IMR-90 (cell line): ENCODE results near the gene PIRT. TPM values are rescaled to one million over a fixed set of nuclear protein-coding genes. Genes with fewer than 3 reads are reported as not detected.

ENCODE experiments used
- ATAC-seq: fragments of 200-7000 bp; cut with Tn5 transposase; 2 replicates; pipeline ENCODE4 v1.9.1; 2020; ENCODE audit warnings: low read depth, mild to moderate bottlenecking, moderate library complexity
- BruUV-seq: library from RNA; stranded (reverse); fragments of 400-500 nt; replicated peaks from 2 replicates; lab custom pipeline; 2021; lab: Mats Ljungman, UMichigan
- CTCF ChIA-PET: fragments of 300-600 bp; formaldehyde crosslinking; extraction: SDS; loops from one replicate; lab custom pipeline; 2021; ENCODE audit warnings: antibody characterized with exemption; lab: Yijun Ruan, JAX
- POLR2A ChIA-PET: fragments of 300-600 bp; sonication (Branson Sonifier 250); formaldehyde crosslinking; loops from one replicate; lab custom pipeline; 2022; ENCODE audit warnings: antibody characterized with exemption; ENCODE audit not compliant: unreplicated experiment; lab: Charles Lee
- DNase-seq: peaks from one replicate; pipeline ENCODE4 v3.0.0; 2013
- H2AFZ ChIP-seq: replicated peaks from 2 replicates; pipeline ENCODE3; 2013; ENCODE audit warnings: low read length, mild to moderate bottlenecking; ENCODE audit not compliant: poor library complexity
- H2AK5ac ChIP-seq: 2 replicates; pipeline ENCODE4 v1.6.1; 2013; ENCODE audit warnings: low read depth, low read length, inconsistent platforms
- H2AK9ac ChIP-seq: replicated peaks from 2 replicates; pipeline ENCODE3; 2013; ENCODE audit warnings: mild to moderate bottlenecking, low read depth, low read length, moderate library complexity; ENCODE audit not compliant: poor library complexity
- H2BK120ac ChIP-seq: 2 replicates; pipeline ENCODE4 v1.6.1; 2013; ENCODE audit warnings: low read depth, low read length, inconsistent platforms
- H2BK15ac ChIP-seq: 3 replicates; pipeline ENCODE4 v1.6.1; 2013; ENCODE audit warnings: low read depth, low read length, inconsistent platforms
- H2BK20ac ChIP-seq: 2 replicates; pipeline ENCODE4 v1.6.1; 2013; ENCODE audit warnings: low read depth, mild to moderate bottlenecking, inconsistent platforms, low read length, moderate library complexity
- H2BK5ac ChIP-seq: 2 replicates; pipeline ENCODE4 v1.6.1; 2013; ENCODE audit warnings: mild to moderate bottlenecking, low read depth, low read length, inconsistent platforms; ENCODE audit not compliant: poor library complexity, severe bottlenecking
- H3K14ac ChIP-seq: replicated peaks from 2 replicates; pipeline ENCODE4 v1.6.1; 2013; ENCODE audit warnings: low read depth, low read length, inconsistent platforms
- H3K18ac ChIP-seq: 2 replicates; pipeline ENCODE4 v1.6.1; 2013; ENCODE audit warnings: low read depth, low read length, control low read depth
- H3K23ac ChIP-seq: 2 replicates; pipeline ENCODE4 v1.6.1; 2013; ENCODE audit warnings: low read depth, low read length, inconsistent platforms
- H3K27ac ChIP-seq: 2 replicates; pipeline ENCODE4 v1.5.1; 2013; ENCODE audit warnings: mild to moderate bottlenecking, control low read depth, low read length; ENCODE audit not compliant: insufficient read depth
- H3K27me3 ChIP-seq: 2 replicates; pipeline ENCODE4 v1.6.1; 2013; ENCODE audit warnings: low read length; ENCODE audit not compliant: control insufficient read depth, insufficient read depth
- H3K36me3 ChIP-seq: 2 replicates; pipeline ENCODE4 v1.6.1; 2013; ENCODE audit warnings: low read length, mixed read lengths; ENCODE audit not compliant: control insufficient read depth, insufficient read depth
- H3K4ac ChIP-seq: 2 replicates; pipeline ENCODE4 v1.6.1; 2013; ENCODE audit warnings: low read depth, low read length, inconsistent platforms
- H3K4me1 ChIP-seq: 2 replicates; pipeline ENCODE4 v1.6.1; 2013; ENCODE audit warnings: low read length, mixed read lengths; ENCODE audit not compliant: control insufficient read depth, insufficient read depth
- H3K4me2 ChIP-seq: 2 replicates; pipeline ENCODE4 v1.6.1; 2013; ENCODE audit warnings: low read depth, mild to moderate bottlenecking, control low read depth, low read length, moderate library complexity
- H3K4me3 ChIP-seq: 2 replicates; pipeline ENCODE4 v1.5.1; 2013; ENCODE audit warnings: low read depth, mild to moderate bottlenecking, control low read depth, low read length, moderate library complexity; ENCODE audit not compliant: insufficient read depth
- H3K56ac ChIP-seq: 2 replicates; pipeline ENCODE4 v1.6.1; 2013; ENCODE audit warnings: low read length, inconsistent platforms; ENCODE audit not compliant: insufficient read depth; ENCODE audit errors: extremely low read depth
- H3K79me1 ChIP-seq, 2 experiments: 2 replicates each; pipeline ENCODE4 v1.6.1; 2013; ENCODE audit warnings: low read length in 2 of 2, inconsistent platforms in 1 of 2, low read depth in 1 of 2
- H3K9ac ChIP-seq: 2 replicates; pipeline ENCODE4 v1.6.1; 2013; ENCODE audit warnings: low read depth, low read length, control low read depth
- H3K9me1 ChIP-seq: 2 replicates; pipeline ENCODE4 v1.6.1; 2013; ENCODE audit warnings: low read length, inconsistent platforms; ENCODE audit not compliant: insufficient read depth
- H3K9me3 ChIP-seq: 2 replicates; pipeline ENCODE4 v1.6.1; 2013; ENCODE audit warnings: low read length; ENCODE audit not compliant: control insufficient read depth, insufficient read depth
- H4K20me1 ChIP-seq: 2 replicates; pipeline ENCODE4 v1.6.1; 2013; ENCODE audit warnings: low read length, inconsistent platforms; ENCODE audit not compliant: insufficient read depth
- H4K5ac ChIP-seq: 2 replicates; pipeline ENCODE4 v1.6.1; 2013; ENCODE audit warnings: mild to moderate bottlenecking, low read depth, low read length, control low read depth
- H4K8ac ChIP-seq, 2 experiments: 2 replicates each; pipeline ENCODE4 v1.6.1; 2013; ENCODE audit warnings: low read depth in 2 of 2, low read length in 2 of 2, control low read depth in 1 of 2, inconsistent platforms in 1 of 2
- H4K91ac ChIP-seq: 2 replicates; pipeline ENCODE4 v1.6.1; 2013; ENCODE audit warnings: low read depth, low read length, inconsistent platforms; ENCODE audit not compliant: insufficient read depth
- BHLHE40 ChIP-seq: fragments of 150-350 bp; IDR thresholded peaks from 2 replicates; pipeline ENCODE4 v1.6.1; 2016; ENCODE audit warnings: mild to moderate bottlenecking, low read depth, low read length
- CEBPB ChIP-seq: IDR thresholded peaks from 2 replicates; pipeline ENCODE4 v1.6.1; 2012; ENCODE audit warnings: low read depth, low read length, improper control_type of control experiment
- CHD1 ChIP-seq: IDR thresholded peaks from 2 replicates; pipeline ENCODE4 v1.6.1; 2012; ENCODE audit warnings: low read depth, low read length, improper control_type of control experiment
- CTCF ChIP-seq: conservative IDR thresholded peaks from 2 replicates; pipeline ENCODE4 v1.5.1; 2012; ENCODE audit warnings: mild to moderate bottlenecking, low read depth, low read length, improper control_type of control experiment
- ELK1 ChIP-seq: fragments of 150-350 bp; IDR thresholded peaks from 2 replicates; pipeline ENCODE4 v1.6.1; 2016; ENCODE audit warnings: low read depth, mild to moderate bottlenecking, low read length, moderate library complexity, borderline replicate concordance
- FOS ChIP-seq: fragments of 150-350 bp; IDR thresholded peaks from 2 replicates; pipeline ENCODE4 v1.6.1; 2016; ENCODE audit warnings: low read depth, low read length
- MAFK ChIP-seq: IDR thresholded peaks from 2 replicates; pipeline ENCODE4 v1.6.1; 2012; ENCODE audit warnings: low read depth, low read length, improper control_type of control experiment
- MAZ ChIP-seq: IDR thresholded peaks from 2 replicates; pipeline ENCODE4 v1.6.1; 2012; ENCODE audit warnings: low read depth, mild to moderate bottlenecking, low read length, improper control_type of control experiment, moderate library complexity, borderline replicate concordance
- MXI1 ChIP-seq: IDR thresholded peaks from 2 replicates; pipeline ENCODE4 v1.6.1; 2012; ENCODE audit warnings: low read depth, mild to moderate bottlenecking, low read length, moderate library complexity, borderline replicate concordance
- NFE2L2 ChIP-seq: fragments of 150-350 bp; IDR thresholded peaks from 2 replicates; pipeline ENCODE4 v1.6.1; 2016; ENCODE audit warnings: low read depth, mild to moderate bottlenecking, low read length
- POLR2A ChIP-seq: IDR thresholded peaks from 2 replicates; pipeline ENCODE4 v1.6.1; 2012; ENCODE audit warnings: mild to moderate bottlenecking, low read depth, low read length
- RAD21 ChIP-seq: IDR thresholded peaks from 2 replicates; pipeline ENCODE4 v1.6.1; 2012; ENCODE audit warnings: low read length, improper control_type of control experiment
- RCOR1 ChIP-seq: IDR thresholded peaks from 2 replicates; pipeline ENCODE4 v1.6.1; 2012; ENCODE audit warnings: mild to moderate bottlenecking, low read length, improper control_type of control experiment; ENCODE audit not compliant: insufficient replicate concordance
- RFX5 ChIP-seq: IDR thresholded peaks from 2 replicates; pipeline ENCODE4 v1.8.0; 2012; ENCODE audit warnings: low read depth, mild to moderate bottlenecking, low read length, moderate library complexity
- SMC3 ChIP-seq: fragments of 150-350 bp; IDR thresholded peaks from 2 replicates; pipeline ENCODE4 v1.6.1; 2016; ENCODE audit warnings: low read depth, mild to moderate bottlenecking, antibody characterized with exemption, low read length, moderate library complexity
- USF2 ChIP-seq: fragments of 150-350 bp; IDR thresholded peaks from 2 replicates; pipeline ENCODE4 v1.6.1; 2017; ENCODE audit warnings: mild to moderate bottlenecking, antibody characterized with exemption, low read length, low read depth
- WGBS, 2 experiments: methylation state at CpG; one replicate each; pipeline versions ENCODE4 v1.1.5 to v1.1.7; 2013; ENCODE audit warnings: missing lambda C conversion rate in 2 of 2; ENCODE audit not compliant: insufficient read length in 1 of 2; ENCODE audit errors: extremely low coverage in 2 of 2; 5-methylcytosine and 5-hydroxymethylcytosine counted together
- dilution Hi-C: fragments of 300-500 bp; cut with HindIII; formaldehyde crosslinking; loops from one replicate; pipeline ENCODE4 v1.14.3; 2018; ENCODE audit warnings: low sequenced_read_pairs; ENCODE audit not compliant: unreplicated experiment
- in situ Hi-C: fragments of 300-500 bp; cut with MboI; formaldehyde crosslinking; loops from 3 replicates; pipeline ENCODE4 v1.14.3; 2019; ENCODE audit warnings: low sequenced_read_pairs, inconsistent platforms, mixed read lengths
- intact Hi-C: fragments of 100-400 bp; cut with micrococcal nuclease; formaldehyde crosslinking; loops from 2 replicates; pipeline ENCODE4 v1.10.0; 2022
- polyA plus RNA-seq, 3 experiments: library from polyadenylated mRNA; depleted of rRNA; stranded (reverse); fragments of >200 nt; gene quantifications; 2 replicates each; pipeline ENCODE4 v1.2.3, GENCODE V29; 2012; ENCODE audit warnings: low replicate concordance in 1 of 3
- total RNA-seq: library from RNA; depleted of rRNA; stranded (reverse); fragments of >200 nt; gene quantifications from 2 replicates; pipeline ENCODE4 v1.2.3, GENCODE V29; 2012

PIRT gene
- total and polyA plus RNA-seq, 2 of the 4 experiments (the other 2 are of a cell fraction) = not detected

GRCh38 chr17:10777890-10778289, 60.0 kb downstream of the PIRT start:
- Histone ChIP-seq H4K8ac (no peak overlapping the region), H2BK20ac (no peak overlapping the region), H2AK9ac (no peak overlapping the region), H3K27ac (no peak overlapping the region), H2AK5ac (no peak overlapping the region), H3K27me3 (no peaks in the 10 kb centered on the region), H2BK120ac (no peak overlapping the region), H3K4ac (no peak overlapping the region), H4K5ac (no peak overlapping the region), H2BK5ac (no peak overlapping the region), H4K91ac (no peak overlapping the region), H3K79me1 (no peaks in the 10 kb centered on the region), H3K36me3 (no peaks in the 10 kb centered on the region), H3K9ac (no peak overlapping the region), H3K18ac (no peak overlapping the region), H3K9me3 (no peaks in the 10 kb centered on the region), H3K9me1 (no peaks in the 10 kb centered on the region), H3K4me3 (no peak overlapping the region), H3K56ac (no peak overlapping the region), H2BK15ac (no peak overlapping the region), H2AFZ (no peak overlapping the region), H3K4me2 (no peak overlapping the region), H3K23ac (no peak overlapping the region), H3K4me1 (no peaks in the 10 kb centered on the region), H4K20me1 (no peaks in the 10 kb centered on the region), H3K14ac (no peak overlapping the region)
- in situ Hi-C loops = no loop called here
- POLR2A ChIA-PET = no interaction called here
- dilution Hi-C loops = no loop called here
- DNase-seq = no peak
- ATAC-seq = no peak
- TF ChIP-seq CTCF = no peak
- no peak for TF ChIP-seq MAZ
- TF ChIP-seq USF2 = no peak
- no peak for TF ChIP-seq FOS
- TF ChIP-seq RFX5 = no peak
- TF ChIP-seq CEBPB = no peak
- no peak for TF ChIP-seq CHD1
- TF ChIP-seq POLR2A = no peak
- TF ChIP-seq SMC3 = no peak
- no peak for TF ChIP-seq ELK1
- TF ChIP-seq RCOR1 = no peak
- no peak for TF ChIP-seq RAD21
- no peak for TF ChIP-seq MAFK
- no peak for TF ChIP-seq NFE2L2
- no peak for TF ChIP-seq MXI1
- no peak for TF ChIP-seq BHLHE40
- CTCF ChIA-PET = no interaction called here
- intact Hi-C loops = no loop called here
- WGBS, 2 experiments = 80 to 100% methylated on average over 1 of the region's 6 CpGs
- no TSS peak for BruUV-seq
